Bone marrow (tissue), 2 donors: ENCODE data around the gene MST1.

Source experiments
- DNase-seq, 2 donors: peaks; one replicate each; lab custom pipeline; 2025; lab: John Stamatoyannopoulos, UW

Gene MST1

GRCh38 chr3:49674497-49674983, 14.7 kb downstream of the MST1 start:
- no peak for DNase-seq

- no peak for DNase-seq
Measured at GRCh38 chr3:49673715-49674496, 15.4 kb downstream of the MST1 start, which contains the start of gene APEH. Gene APEH, plus strand, starts transcription at chr3:49674351. Its CDS starts 51 bp downstream, at chr3:49674402.

- no peak for DNase-seq
Measured at GRCh38 chr3:49673121-49673714, 16.1 kb downstream of the MST1 start.

GRCh38 chr3:49671291-49672288, 17.7 kb downstream of the MST1 start:
- DNase-seq, result no peak

- DNase-seq, result no peak
Measured at GRCh38 chr3:49670940-49671290, 18.4 kb downstream of the MST1 start.

GRCh38 chr3:49669352-49669751, 19.9 kb downstream of the MST1 start:
- DNase-seq, result no peak

GRCh38 chr3:49668861-49669260, 20.4 kb downstream of the MST1 start:
- no peak for DNase-seq

GRCh38 chr3:49668414-49668797, 20.9 kb downstream of the MST1 start:
- no peak for DNase-seq

GRCh38 chr3:49667701-49668413, 21.4 kb downstream of the MST1 start:
- no peak for DNase-seq

GRCh38 chr3:49666592-49666991, 22.7 kb downstream of the MST1 start:
- DNase-seq, result no peak

- no peak for DNase-seq
Measured at GRCh38 chr3:49665822-49666519, 23.3 kb downstream of the MST1 start.

- DNase-seq, result no peak
Measured at GRCh38 chr3:49664300-49664699, 25.0 kb downstream of the MST1 start.

- no peak for DNase-seq
Measured at GRCh38 chr3:49663831-49664230, 25.4 kb downstream of the MST1 start.

GRCh38 chr3:49662720-49663413, 26.4 kb downstream of the MST1 start:
- DNase-seq, result no peak

- DNase-seq, result no peak
Measured at GRCh38 chr3:49662021-49662420, 27.3 kb downstream of the MST1 start.

GRCh38 chr3:49661281-49661680, 28.0 kb downstream of the MST1 start:
- DNase-seq, result no peak

GRCh38 chr3:49659756-49660155, 29.5 kb downstream of the MST1 start:
- no peak for DNase-seq

GRCh38 chr3:49658711-49659110, 30.6 kb downstream of the MST1 start:
- DNase-seq, result no peak

GRCh38 chr3:49657208-49657915, 31.9 kb downstream of the MST1 start:
- DNase-seq, result no peak
